LNCAP (cell line): Measurements from ENCODE around the gene GPM6B.

ENCODE experiments used
- CTCF ChIP-seq: fragments of 450-650 bp; IDR thresholded peaks from 2 replicates; pipeline ENCODE4 v1.5.1; 2017; ENCODE audit warnings: mild to moderate bottlenecking

The GPM6B gene

GRCh38 chrX:13797512-13797911 lies 19.4 kb downstream of the GPM6B start:
- TF ChIP-seq CTCF, result no peak

GRCh38 chrX:13794417-13794816 lies 22.5 kb downstream of the GPM6B start:
- no peak for TF ChIP-seq CTCF

- no peak for TF ChIP-seq CTCF
These were observed 23.0 kb downstream of the GPM6B start for GRCh38 chrX:13793897-13794296.

GRCh38 chrX:13791559-13791958 lies 25.3 kb downstream of the GPM6B start:
- no peak for TF ChIP-seq CTCF

GRCh38 chrX:13791145-13791544 lies 25.7 kb downstream of the GPM6B start:
- no peak for TF ChIP-seq CTCF

GRCh38 chrX:13790206-13791131 lies 26.4 kb downstream of the GPM6B start:
- no peak for TF ChIP-seq CTCF

GRCh38 chrX:13786048-13786447 lies 30.8 kb downstream of the GPM6B start:
- TF ChIP-seq CTCF, result no peak
